IPS DF 19.7 (cell line): ENCODE data around the gene ERFE.
"Not testable (repeated sequence)": the region's sequence is repeated elsewhere in the genome, so short reads cannot be mapped to it uniquely, and the experiment has no call there.

Experiments used
- DNase-seq: peaks from one replicate; pipeline ENCODE4 v3.0.0-alpha.2; 2013; ENCODE audit warnings: low read depth, low spot score

The ERFE gene

GRCh38 chr2:238168196-238169047 is 9.7 kb downstream of the ERFE start:
- DNase-seq = no peak

- no peak for DNase-seq
Measured at GRCh38 chr2:238169048-238169707, 10.4 kb downstream of the ERFE start.

GRCh38 chr2:238169708-238170251 is 11.0 kb downstream of the ERFE start:
- no peak for DNase-seq

- no peak for DNase-seq
Measured at GRCh38 chr2:238170386-238171071, 11.8 kb downstream of the ERFE start.

- not testable (repeated sequence) for DNase-seq
Measured at GRCh38 chr2:238171072-238171431, 12.3 kb downstream of the ERFE start.

- DNase-seq = no peak
Measured at GRCh38 chr2:238171575-238172187, 12.9 kb downstream of the ERFE start.

GRCh38 chr2:238172439-238172838 is 13.7 kb downstream of the ERFE start:
- DNase-seq = no peak

GRCh38 chr2:238173692-238174091 is 14.9 kb downstream of the ERFE start:
- no peak for DNase-seq

- DNase-seq = no peak
Measured at GRCh38 chr2:238174291-238174690, 15.5 kb downstream of the ERFE start.

- DNase-seq = no peak
Measured at GRCh38 chr2:238174701-238175100, 15.9 kb downstream of the ERFE start.

GRCh38 chr2:238176613-238177012 is 17.8 kb downstream of the ERFE start:
- DNase-seq = no peak

GRCh38 chr2:238180554-238180953 is 21.8 kb downstream of the ERFE start:
- DNase-seq = no peak

GRCh38 chr2:238182362-238182761 is 23.6 kb downstream of the ERFE start:
- no peak for DNase-seq

- DNase-seq = no peak
Measured at GRCh38 chr2:238183821-238184220, 25.1 kb downstream of the ERFE start.

- DNase-seq = no peak
Measured at GRCh38 chr2:238187618-238188548, 29.1 kb downstream of the ERFE start.

GRCh38 chr2:238190445-238190844 is 31.7 kb downstream of the ERFE start:
- DNase-seq = no peak

- no peak for DNase-seq
Measured at GRCh38 chr2:238202326-238203093, 43.7 kb downstream of the ERFE start.

GRCh38 chr2:238203094-238203972 is 44.6 kb downstream of the ERFE start, which contains the start of gene ILKAP:
Gene ILKAP (minus strand): TSS chr2:238203695. CDS start chr2:238203553, 142 bp downstream.
- DNase-seq = no peak
